CD4-positive, alpha-beta T cell treated with Interleukin-10 for 1 hour (primary cell): ENCODE measurements around the gene TRAPPC11.

ENCODE experiments used
- DNase-seq: peaks from one replicate; pipeline ENCODE4 v3.0.0-alpha.2; 2020

The TRAPPC11 gene

GRCh38 chr4:183760326-183760725, 101.2 kb downstream of the TRAPPC11 start:
- no peak for DNase-seq
